Duodenal mucosa (tissue), 2 donors: ENCODE results near the gene PAGR1.
A peak's percentile ranks its signal among the peaks of the same experiment; 100 is the strongest.

Source experiments
- H3K27ac ChIP-seq: one replicate; pipeline ENCODE4 v1.7.0; 2013; ENCODE audit warnings: low read depth, low read length
- H3K27me3 ChIP-seq, 2 donors: one replicate each; pipeline ENCODE4 v1.7.0; 2013; ENCODE audit warnings: low read length in 2 of 2, control low read depth in 1 of 2; ENCODE audit not compliant: insufficient read depth in 2 of 2, control insufficient read depth in 1 of 2
- H3K36me3 ChIP-seq, 2 donors: one replicate each; pipeline ENCODE4 v1.7.0; 2013; ENCODE audit warnings: low read length in 2 of 2, control low read depth in 1 of 2; ENCODE audit not compliant: insufficient read depth in 2 of 2, control insufficient read depth in 1 of 2
- H3K4me1 ChIP-seq, 2 donors: one replicate each; pipeline ENCODE4 v1.7.0; 2013; ENCODE audit warnings: low read length in 2 of 2, control low read depth in 1 of 2; ENCODE audit not compliant: insufficient read depth in 2 of 2, control insufficient read depth in 1 of 2
- H3K4me3 ChIP-seq, 2 donors: one replicate each; pipeline ENCODE4 v1.7.0; 2013; ENCODE audit warnings: low read length in 2 of 2, low read depth in 1 of 2
- H3K9ac ChIP-seq, 2 donors: one replicate each; pipeline ENCODE4 v1.7.0; 2013; ENCODE audit warnings: low read length in 2 of 2, low read depth in 1 of 2
- H3K9me3 ChIP-seq, 2 donors: one replicate each; pipeline ENCODE4 v1.7.0; 2013; ENCODE audit warnings: low read length in 2 of 2, control low read depth in 1 of 2; ENCODE audit not compliant: control insufficient read depth in 1 of 2

Gene PAGR1

GRCh38 chr16:29806641-29807425 is 9.1 kb upstream of the PAGR1 start:
- peak overlapping the region; percentile 87 for H3K27ac ChIP-seq
- H3K9me3 ChIP-seq: no peaks in the 10 kb centered on the region
- H3K27me3 ChIP-seq: no peaks in the 10 kb centered on the region
- peaks cover 29 to 55% of the 10 kb centered on the region in 2 donors for H3K4me1 ChIP-seq
- peaks cover 16 to 30% of the 10 kb centered on the region in 2 donors for H3K36me3 ChIP-seq
- peak overlapping the region; percentile 72 to 81 for H3K4me3 ChIP-seq
- peak overlapping the region; percentile 65 to 88 for H3K9ac ChIP-seq

- Histone ChIP-seq H3K27me3 (peaks cover 3 to 5% of the 10 kb centered on the region in 2 donors), H3K4me1 (peaks cover 33 to 62% of the 10 kb centered on the region in 2 donors)
Measured at GRCh38 chr16:29807426-29808218, 8.3 kb upstream of the PAGR1 start.

GRCh38 chr16:29808219-29808900 is 7.6 kb upstream of the PAGR1 start:
- peak overlapping the region; percentile 72 to 81 for H3K4me3 ChIP-seq
- H3K27me3 ChIP-seq: peaks cover 5 to 10% of the 10 kb centered on the region in 2 donors
- no peaks in the 10 kb centered on the region for H3K9me3 ChIP-seq
- peak overlapping the region; percentile 65 to 88 for H3K9ac ChIP-seq
- H3K27ac ChIP-seq: peak overlapping the region; percentile 85
- peaks cover 35 to 63% of the 10 kb centered on the region in 2 donors for H3K4me1 ChIP-seq
- peaks cover 16 to 17% of the 10 kb centered on the region in 2 donors for H3K36me3 ChIP-seq

More at GRCh38 chr16:29807426-29808218, 8.3 kb upstream of the PAGR1 start:
- H3K36me3 ChIP-seq: peaks cover 16 to 23% of the 10 kb centered on the region in 2 donors
- no peaks in the 10 kb centered on the region for H3K9me3 ChIP-seq
- peak overlapping the region; percentile 85 for H3K27ac ChIP-seq
- H3K4me3 ChIP-seq: peak overlapping the region; percentile 72 to 81
- H3K9ac ChIP-seq: peak overlapping the region; percentile 65 to 88

- peaks cover 35 to 58% of the 10 kb centered on the region in 2 donors for H3K4me1 ChIP-seq
- H3K9me3 ChIP-seq: no peaks in the 10 kb centered on the region
- H3K27me3 ChIP-seq: peaks cover 5 to 14% of the 10 kb centered on the region in 2 donors
- H3K36me3 ChIP-seq: peaks cover 16 to 17% of the 10 kb centered on the region in 2 donors
- peak overlapping the region; percentile 44 to 65 for H3K9ac ChIP-seq
- H3K4me3 ChIP-seq: peak overlapping the region in 1 of 2 donors; percentile 81
- no peak overlapping the region for H3K27ac ChIP-seq
Measured at GRCh38 chr16:29809031-29809747, 6.8 kb upstream of the PAGR1 start.

GRCh38 chr16:29809850-29810698 is 5.9 kb upstream of the PAGR1 start:
- H3K36me3 ChIP-seq: peaks cover 16 to 17% of the 10 kb centered on the region in 2 donors
- peaks cover 38 to 56% of the 10 kb centered on the region in 2 donors for H3K4me1 ChIP-seq
- peak overlapping the region in 1 of 2 donors; percentile 46 for H3K9ac ChIP-seq

GRCh38 chr16:29810699-29811169 is 5.2 kb upstream of the PAGR1 start:
- Histone ChIP-seq H3K27me3 (peaks cover 8 to 14% of the 10 kb centered on the region in 2 donors), H3K9me3 (no peaks in the 10 kb centered on the region), H3K36me3 (peaks cover 16 to 17% of the 10 kb centered on the region in 2 donors), H3K9ac (peak overlapping the region; percentile 46 to 47), H3K4me3 (peak overlapping the region in 1 of 2 donors; percentile 75), H3K27ac (peak overlapping the region; percentile 56), H3K4me1 (peaks cover 41 to 59% of the 10 kb centered on the region in 2 donors)

More at GRCh38 chr16:29809850-29810698, 5.9 kb upstream of the PAGR1 start:
- Histone ChIP-seq H3K27me3 (peaks cover 8 to 14% of the 10 kb centered on the region in 2 donors), H3K4me3 (no peak overlapping the region), H3K9me3 (no peaks in the 10 kb centered on the region), H3K27ac (peak overlapping the region; percentile 50)

GRCh38 chr16:29811170-29811895 is 4.6 kb upstream of the PAGR1 start:
- Histone ChIP-seq H3K4me1 (peaks cover 41 to 59% of the 10 kb centered on the region in 2 donors), H3K27ac (peak overlapping the region; percentile 56), H3K4me3 (peak overlapping the region; percentile 64 to 75), H3K36me3 (peaks cover 16 to 17% of the 10 kb centered on the region in 2 donors), H3K9me3 (no peaks in the 10 kb centered on the region), H3K9ac (peak overlapping the region; percentile 46 to 82), H3K27me3 (peaks cover 8 to 14% of the 10 kb centered on the region in 2 donors)

GRCh38 chr16:29811896-29812665 is 3.9 kb upstream of the PAGR1 start, which contains the start of gene PRRT2:
Gene PRRT2 (plus strand): TSS chr16:29812193. CDS start chr16:29813055, 862 bp downstream.
- H3K4me1 ChIP-seq: peaks cover 41 to 63% of the 10 kb centered on the region in 2 donors
- H3K9ac ChIP-seq: peak within 1 kb of the TSS; percentile 46 to 82
- H3K4me3 ChIP-seq: peak within 1 kb of the TSS; percentile 64 to 75
- H3K9me3 ChIP-seq: no peaks in the 10 kb centered on the region
- H3K27ac ChIP-seq: peak within 1 kb of the TSS; percentile 56
- H3K36me3 ChIP-seq: peaks cover 16 to 17% of the 10 kb centered on the region in 2 donors
- peaks cover 8 to 14% of the 10 kb centered on the region in 2 donors for H3K27me3 ChIP-seq
